Measurements from ENCODE around the gene ARHGAP1. TPM values are rescaled to one million over a fixed set of nuclear protein-coding genes. Genes with fewer than 3 reads are reported as not detected.

ARHGAP1 gene
- total and polyA plus RNA-seq, 2 donors (not counting 3 experiments of a cell fraction or from before 2014, with no cell fraction given), result 30.9 to 58.2 TPM

DNA sequence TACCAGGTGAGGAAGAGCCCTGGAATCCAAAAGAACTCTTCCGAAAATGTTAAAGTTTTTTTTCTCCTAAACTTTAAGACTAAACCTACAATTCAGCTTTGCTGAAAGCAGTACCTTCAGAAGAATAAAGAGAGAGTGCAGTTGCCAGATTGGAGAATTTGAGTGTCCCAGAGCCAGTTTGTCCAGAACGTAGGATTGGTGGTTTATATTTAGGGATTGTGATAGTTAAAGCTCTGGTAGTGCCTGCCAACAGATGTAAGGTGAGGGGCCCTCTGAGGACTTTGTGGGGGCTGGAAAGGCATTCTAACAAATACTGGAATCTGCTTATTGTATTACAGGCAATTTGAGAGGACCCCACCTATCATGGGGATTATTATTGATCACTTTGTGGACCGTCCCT is 43.2 kb downstream of the ARHGAP1 start:
- peaks cover 12 to 18% of the 10 kb centered on the region in 2 experiments for H3K36me3 ChIP-seq (ENCODE audit: control insufficient read depth in 2 of 2, extremely low read depth in 1 of 2, insufficient read depth in 2 of 2, low read length in 2 of 2)
- DNase-seq (ENCODE audit: low read depth, low spot score) (no peak), FAIRE-seq (peak; percentile 42)
- no TSS peak for BruUV-seq (replicated peaks)
- CTCF ChIA-PET, result interaction anchor here (0.9 to 1.2 kb wide), 2 partner anchors 20 to 128 kb away, joined by 3 read pairs; no protein-coding TSS in a partner anchor
- no peak overlapping the region for H3K4me2 ChIP-seq (ENCODE audit: insufficient read depth, low read length)
- no peaks in the 10 kb centered on the region for H3K4me1 ChIP-seq (ENCODE audit: control insufficient read depth, extremely low read depth, insufficient read depth, low read length)
- H3K9me1 ChIP-seq (replicated peaks; ENCODE audit: control insufficient read depth, extremely low read depth, insufficient read depth, low read length), result no peaks in the 10 kb centered on the region
- TF ChIP-seq GATA2 (IDR thresholded peaks at IDR 0.05; ENCODE audit: insufficient read depth, insufficient read length, low read depth, low read length), result no peak
- TF ChIP-seq FOS (IDR thresholded peaks at IDR 0.05; ENCODE audit: borderline replicate concordance, insufficient read depth, low read length), result no peak
- no peak for TF ChIP-seq MYC (IDR thresholded peaks at IDR 0.05; ENCODE audit: low read depth, low read length)
- no peak for TF ChIP-seq JUN (IDR thresholded peaks at IDR 0.05; ENCODE audit: borderline replicate concordance, insufficient read depth, insufficient read length, low read depth)
- TF ChIP-seq, protein P1, sequence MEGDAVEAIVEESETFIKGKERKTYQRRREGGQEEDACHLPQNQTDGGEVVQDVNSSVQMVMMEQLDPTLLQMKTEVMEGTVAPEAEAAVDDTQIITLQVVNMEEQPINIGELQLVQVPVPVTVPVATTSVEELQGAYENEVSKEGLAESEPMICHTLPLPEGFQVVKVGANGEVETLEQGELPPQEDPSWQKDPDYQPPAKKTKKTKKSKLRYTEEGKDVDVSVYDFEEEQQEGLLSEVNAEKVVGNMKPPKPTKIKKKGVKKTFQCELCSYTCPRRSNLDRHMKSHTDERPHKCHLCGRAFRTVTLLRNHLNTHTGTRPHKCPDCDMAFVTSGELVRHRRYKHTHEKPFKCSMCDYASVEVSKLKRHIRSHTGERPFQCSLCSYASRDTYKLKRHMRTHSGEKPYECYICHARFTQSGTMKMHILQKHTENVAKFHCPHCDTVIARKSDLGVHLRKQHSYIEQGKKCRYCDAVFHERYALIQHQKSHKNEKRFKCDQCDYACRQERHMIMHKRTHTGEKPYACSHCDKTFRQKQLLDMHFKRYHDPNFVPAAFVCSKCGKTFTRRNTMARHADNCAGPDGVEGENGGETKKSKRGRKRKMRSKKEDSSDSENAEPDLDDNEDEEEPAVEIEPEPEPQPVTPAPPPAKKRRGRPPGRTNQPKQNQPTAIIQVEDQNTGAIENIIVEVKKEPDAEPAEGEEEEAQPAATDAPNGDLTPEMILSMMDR (IDR thresholded peaks at IDR 0.05; ENCODE audit: extremely low read depth in 1 of 2, insufficient read depth in 1 of 2, low read depth in 1 of 2, low read length in 2 of 2), result no peak
- TF ChIP-seq, protein P2, sequence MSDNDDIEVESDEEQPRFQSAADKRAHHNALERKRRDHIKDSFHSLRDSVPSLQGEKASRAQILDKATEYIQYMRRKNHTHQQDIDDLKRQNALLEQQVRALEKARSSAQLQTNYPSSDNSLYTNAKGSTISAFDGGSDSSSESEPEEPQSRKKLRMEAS (IDR thresholded peaks at IDR 0.05; ENCODE audit: insufficient read depth, insufficient read length), result no peak
- TF ChIP-seq POLR2AphosphoS5 (IDR thresholded peaks at IDR 0.05; ENCODE audit: insufficient read depth, low read depth, low read length), result no peak
- no peak for TF ChIP-seq EZH2 (IDR thresholded peaks at IDR 0.05; ENCODE audit: borderline replicate concordance, low read depth, low read length, severe bottlenecking)
- no peak for TF ChIP-seq POLR2A (IDR thresholded peaks at IDR 0.05; ENCODE audit: low read depth, low read length)
- POLR2A ChIA-PET, result interaction anchor here (0.6 kb wide), 1 partner anchor 1069 kb away, joined by 5 read pairs; no protein-coding TSS in a partner anchor
- no peaks in the 10 kb centered on the region for H3K79me2 ChIP-seq (ENCODE audit: control insufficient read depth, insufficient read depth, low read length)
- H4K20me1 ChIP-seq (replicated peaks; ENCODE audit: control insufficient read depth, extremely low read depth, insufficient read depth, low read length), result no peaks in the 10 kb centered on the region
- intact Hi-C loops (cut with micrococcal nuclease) (no loop called here), dilution Hi-C loops (cut with MboI; ENCODE audit: extremely low pct_ligation_motif_present, low sequenced_read_pairs) (no loop called here)
- no peak overlapping the region for H2AFZ ChIP-seq (ENCODE audit: low read depth, low read length)
- no peak overlapping the region for H3K9ac ChIP-seq (replicated peaks; ENCODE audit: extremely low read depth, insufficient read depth, low read length)
- no peaks in the 10 kb centered on the region for H3K27me3 ChIP-seq (ENCODE audit: control insufficient read depth in 2 of 2, insufficient read depth in 2 of 2, low read length in 2 of 2)
- H3K4me3 ChIP-seq (replicated peaks in 1 of 3; ENCODE audit: insufficient read depth in 1 of 3, low read depth in 1 of 3, low read length in 3 of 3), result no peak overlapping the region
- no peaks in the 10 kb centered on the region for H3K9me3 ChIP-seq (replicated peaks; ENCODE audit: control insufficient read depth, insufficient read depth, low read length)
- H3K27ac ChIP-seq (ENCODE audit: insufficient read depth, low read depth, low read length), result no peak overlapping the region
